HS-5 (cell line): ENCODE data around the gene EEFSEC.

Experiments used
- DNase-seq: peaks from one replicate; pipeline ENCODE4 v3.0.0-alpha.2; 2012; ENCODE audit warnings: low read depth

The EEFSEC gene

DNA sequence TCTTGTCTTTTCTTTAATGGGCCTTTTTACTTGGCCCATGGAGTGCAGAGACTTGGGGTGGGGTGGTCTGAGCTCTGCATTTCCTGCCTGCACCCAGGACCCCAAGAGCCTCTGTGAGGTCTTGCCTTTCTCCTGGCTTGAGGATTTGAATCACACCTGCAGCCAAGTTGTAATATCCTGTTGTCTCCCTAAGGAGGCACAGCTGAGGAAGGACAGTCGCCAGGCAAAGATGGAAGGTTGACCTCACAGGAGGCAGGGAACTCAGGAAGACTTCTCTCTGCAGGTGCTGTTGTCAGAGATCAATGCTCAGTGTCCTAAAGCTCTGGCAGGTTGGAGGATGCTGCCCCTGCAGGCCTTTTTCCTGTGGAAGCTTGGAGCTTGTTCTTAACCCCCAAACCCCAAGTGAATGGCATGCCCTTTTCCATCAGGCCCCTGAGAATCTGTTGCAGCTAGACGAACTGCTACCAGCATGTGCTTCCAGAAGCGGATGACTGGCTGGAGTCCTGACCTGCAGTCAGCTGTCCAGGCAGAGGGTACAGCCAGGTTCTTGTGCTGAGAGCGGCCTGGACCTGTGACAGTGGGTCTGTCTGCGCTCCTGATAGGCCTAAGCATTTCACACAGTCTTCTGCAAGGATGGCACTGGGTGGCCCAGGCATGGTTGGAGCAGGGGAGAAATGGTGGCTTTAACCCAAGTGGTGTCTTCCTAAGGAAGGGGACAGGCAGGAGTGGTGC is 120.0 kb downstream of the EEFSEC start:
- DNase-seq = no peak

DNA sequence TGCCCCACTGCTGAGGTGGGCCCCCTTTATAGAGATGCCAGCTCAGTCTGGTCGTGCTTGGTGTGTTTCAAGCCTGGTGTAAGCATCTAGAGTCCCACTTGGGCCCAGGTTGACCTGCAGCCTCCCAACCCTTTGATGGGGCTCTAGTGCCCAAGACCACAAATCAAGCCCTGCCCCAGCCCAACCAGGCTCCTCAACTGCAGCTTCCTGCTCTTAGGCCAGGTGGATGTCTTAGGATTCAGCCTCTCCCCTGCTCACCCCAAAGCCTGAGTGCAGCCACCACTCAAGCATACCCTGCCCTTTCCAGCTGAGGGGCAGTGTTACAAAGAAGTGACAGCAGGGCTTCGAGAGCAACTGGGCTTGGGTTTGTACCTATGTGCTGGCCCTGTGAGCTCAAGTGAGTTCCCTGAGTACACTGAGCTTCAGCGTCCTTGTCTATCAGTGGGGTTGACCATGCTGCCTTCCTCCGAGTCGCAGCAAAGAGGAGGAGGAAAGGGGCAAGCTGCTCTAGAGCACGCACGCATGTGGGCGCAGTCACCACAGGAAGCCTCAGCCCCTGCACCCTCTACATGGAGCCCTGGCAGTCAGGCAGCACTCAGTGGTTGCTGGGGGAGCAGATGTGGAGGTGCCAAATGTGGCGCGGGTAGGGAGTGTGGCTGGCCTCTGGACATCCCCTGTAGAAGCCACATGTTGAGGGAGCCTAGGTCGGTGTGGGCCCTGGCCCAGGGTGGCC is 120.7 kb downstream of the EEFSEC start:
- no peak for DNase-seq

DNA sequence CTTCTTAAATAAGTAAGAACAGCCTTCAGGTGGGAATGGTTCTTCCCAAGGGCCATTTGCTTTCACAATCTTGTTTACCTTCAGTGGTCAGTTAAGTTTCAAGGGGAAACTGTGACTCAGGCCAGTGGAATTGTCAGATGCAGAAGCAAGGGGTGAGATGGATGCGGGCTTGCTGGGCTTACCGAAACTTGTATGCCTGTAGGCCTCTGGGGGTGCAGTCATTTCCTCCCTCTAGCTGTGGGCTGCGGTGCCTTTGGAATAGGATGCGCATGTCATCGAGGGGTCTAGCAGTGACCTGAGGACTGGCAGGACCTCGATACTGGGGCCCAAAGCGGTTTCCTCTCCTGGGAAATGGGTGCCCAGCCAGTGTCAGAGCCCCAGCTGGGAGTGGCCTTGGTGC is 121.6 kb downstream of the EEFSEC start:
- DNase-seq = peak; percentile 53

DNA sequence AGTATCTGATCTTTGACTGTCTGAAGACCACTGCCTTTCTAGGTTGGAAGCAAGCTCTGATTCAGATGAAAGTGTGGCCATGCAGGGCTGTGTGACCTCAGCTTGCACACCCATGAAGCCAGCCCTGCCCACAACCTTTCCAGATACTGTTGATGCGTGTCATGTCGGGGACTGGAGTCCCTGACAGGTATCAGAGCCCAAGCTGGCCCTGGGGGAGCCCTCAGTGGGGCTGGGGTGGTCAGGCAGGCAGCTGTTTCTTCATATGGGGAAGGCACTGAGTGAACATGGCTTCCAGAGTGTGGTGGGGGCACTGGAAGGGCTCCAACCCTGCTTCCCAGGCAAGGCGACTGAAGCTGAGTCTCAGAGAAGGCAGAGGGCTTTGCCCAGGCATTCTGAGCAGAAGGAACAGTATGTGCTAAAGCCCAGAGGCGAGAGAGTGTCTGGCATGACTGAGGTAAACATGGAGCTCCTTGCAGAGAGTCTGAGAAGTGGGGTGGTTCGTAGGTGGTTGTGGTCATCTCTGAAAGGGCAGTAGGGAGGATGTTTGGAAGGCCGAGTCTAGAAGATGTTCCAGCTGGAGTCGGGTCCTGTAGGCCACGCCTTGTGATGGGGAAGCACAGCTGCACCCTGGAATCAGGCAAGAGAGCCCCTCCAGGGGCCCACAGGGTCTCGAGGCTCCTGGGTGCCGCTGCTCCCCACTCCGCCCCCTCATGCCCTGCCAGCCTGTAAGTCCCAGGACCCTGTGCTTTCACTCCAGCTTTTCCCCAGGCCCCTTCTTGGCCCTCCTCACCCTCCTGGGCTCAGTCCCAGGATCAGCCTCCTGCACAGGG is 122.2 kb downstream of the EEFSEC start:
- DNase-seq = no peak

DNA sequence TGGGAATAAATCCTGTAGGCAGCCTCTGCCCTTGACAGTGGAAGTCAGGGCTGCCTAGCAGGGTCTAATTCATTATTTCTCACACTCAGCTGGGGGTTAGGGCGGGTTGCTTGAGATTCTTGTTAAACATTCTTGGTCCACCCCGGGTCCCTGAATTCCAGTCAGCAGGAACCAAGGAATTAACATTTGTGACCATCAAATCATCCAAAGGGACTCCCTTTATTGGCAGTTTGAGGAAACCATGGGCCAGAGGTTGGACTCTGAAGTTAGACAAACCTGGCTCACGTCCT is 122.8 kb downstream of the EEFSEC start:
- no peak for DNase-seq

DNA sequence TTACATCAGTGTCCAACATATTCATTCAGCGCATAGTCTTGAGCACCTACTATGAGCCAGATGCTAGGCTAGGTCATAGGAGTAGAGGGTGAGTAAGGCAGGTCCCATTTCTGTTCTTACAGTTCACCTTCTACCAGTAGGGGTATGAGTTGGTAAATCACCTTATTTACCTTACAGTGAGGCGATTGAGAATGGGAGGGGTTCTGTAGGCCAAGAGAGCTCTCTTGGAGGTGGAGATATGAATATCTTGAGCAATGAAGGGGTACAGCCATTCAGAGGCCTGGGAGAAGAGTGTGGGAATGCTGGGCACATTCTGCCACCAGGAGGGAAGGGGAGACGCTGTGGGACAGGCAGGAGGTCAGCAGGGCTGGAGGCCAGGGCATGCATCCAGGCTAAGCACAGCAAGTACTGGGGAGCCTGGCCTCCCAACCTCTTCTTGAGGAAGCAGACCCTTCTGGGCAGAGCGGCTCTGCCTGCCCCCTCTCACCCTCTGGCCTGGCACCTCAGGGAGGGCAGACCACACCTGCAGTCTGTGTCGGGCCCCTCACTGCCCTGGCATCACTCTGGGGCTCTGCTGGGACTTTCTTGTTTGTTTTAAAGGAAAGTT is 123.4 kb downstream of the EEFSEC start:
- no peak for DNase-seq

DNA sequence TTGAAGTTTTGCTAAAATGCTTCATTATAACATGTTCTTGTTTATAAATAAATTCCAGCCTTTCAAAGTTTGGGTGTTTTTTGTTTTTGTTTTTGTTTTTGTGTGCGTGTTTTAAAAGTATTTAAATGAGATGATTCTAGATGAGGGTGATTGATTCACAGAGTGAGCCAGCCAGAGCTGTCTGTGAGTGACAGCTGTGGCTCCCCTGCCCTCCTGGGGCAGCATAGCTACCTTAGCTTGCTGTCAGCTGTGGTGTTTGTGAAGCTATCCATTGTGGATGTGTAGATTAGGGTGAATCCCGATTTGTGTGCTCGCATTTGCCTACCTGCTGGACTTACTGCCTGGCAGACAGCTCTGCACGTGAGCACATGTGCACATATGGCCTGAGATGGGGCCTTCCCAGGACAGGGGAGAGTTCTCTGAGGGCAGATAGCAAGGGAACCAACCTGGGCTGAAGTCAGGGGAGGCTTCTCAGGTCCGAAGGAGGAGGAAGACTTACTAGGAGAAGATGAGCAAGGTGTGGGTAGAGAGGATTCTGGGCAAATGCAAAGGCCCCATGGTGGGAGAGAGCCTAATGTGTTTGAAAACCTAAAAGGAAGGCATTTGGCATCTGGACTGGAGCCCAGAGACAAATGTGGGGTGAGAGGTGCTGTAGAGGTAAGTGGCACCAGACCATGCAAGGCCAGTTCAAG is 124.2 kb downstream of the EEFSEC start:
- DNase-seq = no peak

DNA sequence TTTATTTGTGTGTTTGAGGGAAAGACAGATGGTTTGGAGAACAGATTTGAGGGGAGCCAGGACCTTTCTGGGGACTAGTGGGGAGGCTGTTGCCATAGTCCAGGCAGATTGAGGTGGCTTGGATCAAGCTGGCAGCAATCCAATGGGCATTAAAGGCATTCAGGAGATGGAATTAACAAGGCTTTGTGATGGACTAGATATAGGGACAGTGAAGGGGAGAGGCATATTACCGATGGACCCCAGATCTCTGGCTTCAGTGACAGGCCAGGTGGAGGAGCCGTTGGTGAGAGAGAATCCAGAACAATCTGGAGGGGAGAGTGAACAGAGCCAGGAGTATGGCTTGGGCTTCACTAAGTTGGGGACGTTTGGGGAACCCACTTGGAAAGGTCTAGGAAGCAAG is 124.8 kb downstream of the EEFSEC start:
- DNase-seq = no peak

DNA sequence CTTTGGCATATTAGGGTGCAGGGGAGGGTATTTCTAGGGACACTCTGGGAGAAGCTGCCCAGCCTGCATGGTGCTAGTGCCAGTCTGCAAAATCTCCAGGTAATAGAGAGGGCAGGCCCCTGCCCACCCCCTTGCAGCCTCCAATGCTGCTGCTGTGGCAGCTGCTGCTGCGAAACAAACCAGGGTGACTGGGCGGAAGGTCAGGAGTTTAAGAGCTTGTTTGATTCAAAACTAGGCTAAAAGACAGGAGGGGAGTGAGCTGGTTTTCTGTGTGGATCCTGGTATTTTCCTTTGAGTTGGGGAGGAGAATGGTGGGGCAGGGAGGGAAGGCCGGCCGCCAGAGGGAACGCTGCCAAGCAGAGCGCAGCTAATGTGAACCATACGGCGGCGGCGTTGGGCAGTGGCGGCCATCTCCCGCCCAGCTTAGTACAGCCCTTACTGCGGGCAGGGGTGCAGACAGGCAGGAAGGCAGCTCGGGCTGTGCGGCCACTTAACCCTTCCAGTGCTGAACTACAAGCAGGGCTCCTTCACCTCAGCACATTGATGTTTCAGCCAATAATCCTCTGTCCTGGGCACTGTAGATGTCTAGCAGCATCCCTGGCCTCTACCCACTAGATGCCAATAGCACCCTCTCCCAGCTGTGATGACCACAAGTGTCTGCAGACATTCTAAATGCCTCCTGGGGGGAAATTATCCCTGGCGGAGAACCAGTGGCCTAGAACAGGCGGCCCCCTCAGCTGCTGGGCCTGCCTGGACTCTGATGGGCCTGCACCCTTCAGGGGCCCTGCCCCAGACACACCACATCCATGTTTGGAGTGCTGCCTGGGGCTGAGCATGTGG is 125.7 kb downstream of the EEFSEC start:
- peak; percentile 5 for DNase-seq

DNA sequence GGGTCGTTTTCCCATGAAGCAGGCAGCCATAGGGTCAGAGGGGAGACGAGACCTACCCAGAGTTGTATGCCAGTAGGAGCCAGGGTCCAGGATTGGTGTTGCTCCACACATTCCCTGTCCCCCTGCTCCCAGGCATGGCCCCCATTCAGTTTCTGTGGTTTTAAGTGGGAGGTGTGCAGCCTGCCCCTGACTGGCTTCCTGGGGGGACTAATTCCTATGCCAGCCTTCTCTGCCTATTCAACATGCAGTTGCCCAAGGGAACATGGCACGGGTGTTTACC is 126.3 kb downstream of the EEFSEC start:
- no peak for DNase-seq

DNA sequence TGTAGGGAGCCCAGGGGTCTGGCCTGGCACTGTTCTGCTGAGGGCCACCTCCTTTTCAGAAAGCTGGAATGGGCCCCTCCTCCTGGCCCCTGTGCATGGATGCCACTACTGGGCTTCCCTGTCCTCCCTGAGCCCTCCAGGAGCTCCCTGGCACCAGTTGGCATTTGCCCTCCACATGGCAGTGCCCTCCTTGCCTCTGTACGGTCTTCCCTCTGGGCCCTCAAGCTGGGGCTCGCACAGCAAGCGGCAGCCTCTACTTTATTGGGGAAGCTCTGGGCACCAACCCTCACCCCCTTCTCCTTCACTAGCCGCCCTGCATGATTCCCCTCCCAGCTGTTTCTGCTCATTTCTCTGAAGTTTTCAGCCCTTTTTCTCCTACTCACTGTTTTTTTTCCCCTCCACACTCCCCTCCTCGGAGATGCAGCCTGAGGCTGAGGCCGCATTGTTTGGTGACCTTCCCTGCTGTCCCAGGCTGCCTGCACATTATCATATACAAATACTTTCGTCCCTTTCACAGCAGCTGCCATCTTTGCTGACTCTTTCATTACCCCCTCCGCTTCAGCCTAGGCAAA is 127.3 kb downstream of the EEFSEC start:
- no peak for DNase-seq

DNA sequence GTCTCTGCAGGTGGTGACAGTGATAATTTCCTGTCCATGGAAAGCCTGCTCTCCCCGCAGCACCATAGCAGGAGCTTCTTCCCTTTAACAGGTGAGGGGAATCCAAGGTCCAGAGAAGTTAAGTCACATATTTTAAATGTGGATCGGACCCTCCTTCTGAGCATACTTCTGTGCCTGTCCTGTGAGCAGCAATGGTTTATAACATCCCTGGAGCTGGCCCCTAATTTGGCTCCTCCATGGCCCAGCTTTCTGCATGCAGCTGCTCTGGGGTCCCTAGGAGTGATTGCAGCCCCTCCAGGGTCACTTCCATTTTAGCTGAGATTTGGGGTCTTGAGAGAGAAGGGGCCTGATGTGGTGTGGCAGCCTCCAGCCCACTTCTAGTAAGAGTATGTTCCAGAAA is 127.8 kb downstream of the EEFSEC start:
- DNase-seq = no peak

DNA sequence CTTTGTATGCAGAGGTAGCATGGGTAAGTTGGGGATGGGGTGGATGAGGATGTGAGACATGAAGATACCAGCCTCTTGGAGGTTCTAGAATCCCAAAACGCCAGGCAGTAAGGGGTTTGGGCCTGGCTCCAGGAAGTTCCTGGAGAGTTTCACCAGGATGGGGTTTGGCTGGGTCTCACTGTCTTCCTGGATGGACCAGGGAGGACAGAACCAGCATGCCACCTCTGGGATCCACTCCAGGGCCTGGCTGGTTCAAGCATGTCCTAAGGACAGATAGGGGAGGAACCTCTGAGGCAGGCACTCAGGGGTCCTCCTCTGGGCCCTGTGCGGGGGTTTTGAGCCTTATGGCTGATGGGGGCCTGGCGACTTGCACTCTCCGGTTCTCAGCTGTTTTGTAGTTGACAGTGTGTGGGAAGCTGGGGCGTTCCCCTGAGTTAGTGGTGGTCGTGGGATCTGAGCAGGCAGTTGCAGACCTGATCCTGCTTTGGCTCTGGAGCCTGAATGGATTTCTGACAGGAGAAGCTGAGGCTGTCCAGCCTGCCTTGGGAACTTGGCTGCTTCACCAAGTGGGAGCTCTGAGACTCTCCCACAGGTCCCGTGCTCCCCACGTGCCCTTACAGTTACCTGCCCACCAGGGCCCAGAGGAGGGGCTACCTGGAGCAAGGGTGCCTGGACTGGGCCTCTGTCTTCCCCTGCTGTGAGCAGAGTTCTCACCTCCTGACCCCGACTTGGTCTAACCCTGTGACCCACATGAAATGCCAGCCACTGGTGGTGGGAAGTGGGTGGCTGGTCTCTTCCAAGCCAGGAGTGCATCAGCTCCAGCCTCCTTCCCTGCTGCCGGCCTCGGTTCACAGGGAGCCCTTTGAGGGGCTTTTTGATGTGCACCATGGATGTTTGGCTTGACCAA is 128.4 kb downstream of the EEFSEC start:
- DNase-seq = no peak

DNA sequence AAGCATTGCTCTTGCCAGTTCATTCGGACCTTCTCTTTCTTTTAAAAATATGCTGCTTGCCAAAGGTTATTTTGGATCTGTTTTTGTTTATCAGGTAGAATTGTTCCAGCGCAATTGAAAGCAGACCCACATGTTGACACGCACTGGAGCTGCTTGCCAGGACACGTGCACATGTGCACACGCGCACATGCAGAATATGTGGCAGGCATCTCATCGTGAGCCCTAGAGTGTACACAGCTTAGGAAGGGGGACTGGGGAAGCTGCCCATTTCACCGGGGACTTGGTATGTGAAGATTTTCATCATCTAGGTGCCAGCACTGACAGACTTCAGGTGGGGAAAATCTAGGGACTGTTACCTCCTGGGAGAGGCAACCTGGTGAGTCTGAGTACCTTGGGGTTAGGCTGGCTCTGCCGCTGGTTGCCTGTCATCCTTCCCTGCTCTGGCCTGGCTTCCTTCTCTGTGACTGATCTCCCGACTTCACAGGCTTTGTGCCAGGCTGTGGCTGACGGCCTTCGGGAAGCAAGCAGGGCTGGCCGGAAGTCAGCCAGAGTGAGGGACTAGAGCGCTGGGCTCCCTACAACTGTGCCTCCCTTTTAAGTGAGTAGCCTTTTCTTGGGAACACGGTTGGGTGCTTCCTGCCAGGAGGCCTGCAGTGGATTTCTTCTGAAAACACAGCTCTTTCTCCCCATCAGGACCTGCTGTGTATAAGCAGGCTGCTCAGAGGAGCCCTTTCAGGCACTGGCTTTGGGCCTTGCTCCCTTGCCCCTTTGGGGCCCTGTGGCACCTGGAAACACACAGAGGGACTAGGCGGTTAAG is 129.3 kb downstream of the EEFSEC start:
- DNase-seq = no peak

DNA sequence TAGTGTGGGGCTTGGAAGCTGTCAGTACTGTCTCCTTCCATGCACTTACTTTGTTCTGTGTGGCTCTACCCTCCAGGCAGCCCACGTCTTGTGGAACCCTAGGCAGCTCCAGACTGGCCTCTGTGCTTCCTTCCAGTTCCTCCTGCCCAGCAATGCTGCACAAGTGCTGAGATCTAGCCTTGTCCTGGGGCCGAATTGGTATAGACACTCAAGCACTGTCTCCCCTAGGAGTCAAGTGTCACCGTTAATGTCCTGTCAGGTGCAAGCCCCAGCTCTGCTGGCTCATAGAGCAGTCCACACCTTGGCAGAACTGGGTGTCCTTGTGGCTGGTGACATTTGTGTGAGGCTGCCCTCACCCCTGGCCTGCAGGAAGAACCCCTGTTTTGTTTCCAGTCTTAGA is 130.1 kb downstream of the EEFSEC start:
- no peak for DNase-seq

DNA sequence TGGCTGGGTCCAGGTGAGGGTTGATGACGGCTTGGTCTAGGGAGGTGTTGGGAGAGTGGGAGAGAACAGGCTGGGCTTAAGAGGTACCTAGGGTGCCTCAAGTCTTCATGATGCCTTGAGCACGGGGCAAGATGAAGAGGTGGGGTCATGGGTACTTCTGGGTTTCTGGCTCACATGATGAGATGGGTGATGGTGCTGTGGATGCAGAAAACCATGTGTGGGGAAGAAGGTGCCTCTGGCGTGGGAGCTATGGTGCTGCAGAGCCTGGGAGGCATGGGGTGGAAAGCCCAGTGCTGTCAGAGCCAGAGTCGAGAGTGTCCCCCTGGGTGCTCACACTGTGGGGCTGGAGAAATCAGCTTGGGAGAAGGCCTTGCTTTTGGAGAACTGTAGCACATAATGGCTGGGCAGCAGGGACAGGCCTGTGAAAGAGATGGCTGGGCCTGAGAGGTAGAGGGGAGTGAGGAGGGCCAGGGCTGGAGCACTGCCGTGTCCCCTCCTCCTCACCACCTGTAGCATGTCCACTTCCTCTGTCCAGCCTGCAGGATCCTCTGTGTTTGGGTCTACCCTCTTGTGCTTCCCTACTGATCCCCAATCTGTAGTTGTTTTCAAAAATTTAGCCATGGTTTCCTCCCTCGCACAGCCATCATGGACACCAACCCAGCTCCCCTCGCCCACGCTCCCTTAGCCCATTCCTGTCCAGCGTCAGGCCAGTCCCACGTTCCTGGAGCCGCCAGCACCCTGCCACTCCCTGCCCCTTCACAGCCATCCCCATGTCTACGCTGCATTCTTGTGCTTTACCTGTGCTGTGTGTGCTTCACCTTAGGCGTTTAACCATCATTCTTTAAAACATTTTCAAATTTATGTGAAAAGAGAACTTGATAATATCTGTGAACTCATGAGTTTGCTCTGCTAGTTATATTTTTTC is 132.0 kb downstream of the EEFSEC start:
- DNase-seq = no peak

DNA sequence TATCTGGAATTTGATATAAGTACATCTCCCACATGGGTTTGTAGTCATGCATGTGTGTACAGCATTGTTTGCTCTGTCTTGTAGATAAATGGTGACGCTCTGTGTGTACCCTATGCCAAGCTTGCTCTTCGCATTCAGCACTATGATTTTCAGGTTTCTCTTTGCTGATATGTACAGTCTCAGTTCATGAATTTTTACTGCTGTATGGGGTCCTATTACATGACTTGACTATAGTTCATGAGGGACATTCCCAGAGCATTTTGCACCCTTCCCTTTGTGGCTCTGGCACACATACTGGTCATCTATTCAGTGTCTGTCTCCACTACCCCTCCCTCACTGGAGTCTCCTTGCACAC is 132.7 kb downstream of the EEFSEC start:
- no peak for DNase-seq

DNA sequence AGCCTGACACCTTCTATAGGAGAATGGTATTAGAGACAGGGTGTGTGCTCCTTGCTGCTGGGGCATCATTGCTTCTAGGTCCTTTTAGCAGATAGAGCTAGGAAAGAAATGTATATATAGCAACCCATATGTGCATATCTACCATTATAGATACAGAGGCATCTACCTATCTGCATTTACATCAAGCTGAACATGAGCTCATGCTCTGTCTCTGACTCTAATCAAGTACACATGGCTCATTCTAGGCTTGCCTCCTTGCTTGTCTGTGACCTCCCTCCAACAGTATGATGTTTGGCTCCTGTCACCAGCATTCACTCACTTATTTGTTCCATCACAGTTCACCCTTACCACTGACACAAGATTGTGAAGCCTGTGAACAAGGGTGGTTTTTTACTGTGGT is 133.4 kb downstream of the EEFSEC start:
- DNase-seq = no peak
